Stimulated activated CD4-positive, alpha-beta T cell treated with anti-CD3 and anti-CD28 coated beads, Interleukin-1b, Interleukin-23, amount 100 ng/mL, for 48 hours (primary cell): ENCODE measurements around the gene MAZ.
"Not testable (repeated sequence)": the region's sequence is repeated elsewhere in the genome, so short reads cannot be mapped to it uniquely, and the experiment has no call there.

ENCODE experiments used
- DNase-seq: peaks from one replicate; pipeline ENCODE4 v3.0.0-alpha.2; 2020

MAZ gene

DNA sequence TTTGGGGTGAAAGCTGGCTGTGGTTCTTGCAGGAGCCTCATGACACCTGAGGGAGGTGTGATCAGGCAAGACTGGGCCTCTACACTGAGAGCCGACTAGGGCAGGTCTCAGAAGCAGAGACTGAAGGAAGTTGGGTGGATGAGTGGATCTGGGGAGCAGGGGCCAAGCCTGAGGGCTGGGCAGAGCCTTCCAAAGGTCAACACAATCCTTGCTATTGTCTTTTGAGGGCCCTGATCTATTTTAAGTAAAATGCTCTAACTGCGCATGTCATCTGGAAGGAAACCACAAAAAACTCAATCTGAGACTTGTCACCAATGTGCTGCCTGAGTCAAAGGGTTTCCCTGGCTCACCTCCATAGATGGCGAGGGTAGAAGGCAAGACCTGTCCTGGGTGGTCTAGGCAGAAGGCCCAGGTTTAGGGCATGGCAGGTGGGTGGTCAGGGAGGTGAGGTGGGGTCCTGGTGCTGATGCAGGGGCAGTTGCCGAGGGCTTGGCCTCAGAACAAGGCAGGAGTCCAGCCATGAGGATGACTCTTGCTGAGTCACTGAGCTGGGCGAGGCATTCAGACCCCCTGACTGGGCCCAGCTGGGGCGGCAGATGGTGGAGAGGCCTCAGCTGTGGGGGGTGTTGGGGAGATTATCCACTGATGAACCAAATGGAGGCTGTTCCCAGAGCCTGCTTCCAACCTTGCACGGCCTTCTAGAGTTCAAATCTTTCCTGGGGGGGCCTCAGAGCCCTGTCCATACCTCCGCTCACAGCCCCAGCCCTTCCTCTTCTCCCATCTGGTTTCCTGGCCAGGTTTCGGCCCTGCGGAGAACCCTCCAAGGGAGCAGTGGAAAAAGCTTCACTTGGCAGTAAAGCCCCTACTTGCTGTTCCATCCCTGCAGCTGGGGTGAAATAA is 19.1 kb downstream of the MAZ start:
- DNase-seq = peak; percentile 62

DNA sequence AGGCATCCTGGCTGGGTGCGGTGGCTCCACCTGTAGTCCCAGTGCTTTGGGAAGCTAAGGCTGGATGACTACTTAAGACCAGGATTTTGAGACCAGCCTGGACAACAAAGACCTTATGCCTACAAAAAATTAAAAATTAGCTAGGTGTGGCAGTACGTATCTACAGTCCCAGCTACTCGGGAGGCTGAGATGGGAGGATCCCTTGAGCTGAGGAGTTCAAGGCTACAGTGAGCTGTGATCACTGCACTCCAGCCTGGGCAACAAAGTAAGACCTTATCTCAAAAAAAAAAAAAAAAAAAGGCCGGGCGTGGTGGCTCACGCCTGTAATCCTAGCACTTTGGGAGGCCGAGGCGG is 20.0 kb downstream of the MAZ start:
- DNase-seq = no peak

DNA sequence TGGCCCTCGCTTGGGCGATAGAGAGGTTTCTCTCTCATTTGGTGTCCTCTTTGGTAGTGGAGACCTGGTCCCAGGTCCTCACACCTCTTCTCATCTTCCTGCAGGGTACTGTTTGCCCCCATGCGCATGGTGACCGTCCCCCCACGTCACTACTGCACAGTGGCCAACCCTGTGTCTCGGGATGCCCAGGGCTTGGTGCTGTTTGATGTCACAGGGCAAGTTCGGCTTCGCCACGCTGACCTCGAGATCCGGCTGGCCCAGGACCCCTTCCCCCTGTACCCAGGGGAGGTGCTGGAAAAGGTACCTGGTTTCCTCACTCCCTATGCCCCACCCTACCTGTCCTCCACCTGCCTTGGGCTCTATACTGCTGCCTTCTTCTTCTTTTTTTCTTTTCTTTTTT is 24.4 kb downstream of the MAZ start:
- no peak for DNase-seq

- DNase-seq = no peak
Observed at GRCh38 chr16:29831490-29831889, 25.2 kb downstream of the MAZ start.

GRCh38 chr16:29833219-29833618 is 26.9 kb downstream of the MAZ start:
- not testable (repeated sequence) for DNase-seq

GRCh38 chr16:29834079-29834478 is 27.8 kb downstream of the MAZ start:
- DNase-seq = no peak

GRCh38 chr16:29835926-29836325 is 29.6 kb downstream of the MAZ start:
- DNase-seq = no peak

GRCh38 chr16:29836623-29837022 is 30.3 kb downstream of the MAZ start:
- no peak for DNase-seq

DNA sequence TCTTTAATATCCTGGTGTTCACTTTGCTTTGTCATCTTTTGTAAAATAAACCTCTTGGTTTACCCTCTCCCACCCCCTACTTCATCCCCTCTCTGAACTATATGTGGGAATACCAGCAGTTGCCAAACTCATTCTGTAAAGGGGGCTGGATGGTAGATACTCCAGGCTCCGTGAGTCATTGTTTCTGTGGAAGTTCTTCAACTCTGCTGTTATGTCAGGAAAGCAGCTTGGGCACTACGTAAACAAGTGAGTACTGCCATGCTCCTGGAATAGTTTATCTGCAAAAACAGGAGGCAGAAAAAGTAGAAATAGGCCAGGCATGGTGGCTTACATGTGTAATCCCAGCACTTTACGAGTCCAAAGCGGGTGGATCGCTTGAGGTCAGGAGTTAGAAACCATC is 31.5 kb downstream of the MAZ start:
- no peak for DNase-seq

GRCh38 chr16:29839822-29840221 is 33.5 kb downstream of the MAZ start:
- DNase-seq = no peak

GRCh38 chr16:29840240-29840639 is 33.9 kb downstream of the MAZ start:
- no peak for DNase-seq

GRCh38 chr16:29841631-29842030 is 35.3 kb downstream of the MAZ start:
- DNase-seq = no peak

DNA sequence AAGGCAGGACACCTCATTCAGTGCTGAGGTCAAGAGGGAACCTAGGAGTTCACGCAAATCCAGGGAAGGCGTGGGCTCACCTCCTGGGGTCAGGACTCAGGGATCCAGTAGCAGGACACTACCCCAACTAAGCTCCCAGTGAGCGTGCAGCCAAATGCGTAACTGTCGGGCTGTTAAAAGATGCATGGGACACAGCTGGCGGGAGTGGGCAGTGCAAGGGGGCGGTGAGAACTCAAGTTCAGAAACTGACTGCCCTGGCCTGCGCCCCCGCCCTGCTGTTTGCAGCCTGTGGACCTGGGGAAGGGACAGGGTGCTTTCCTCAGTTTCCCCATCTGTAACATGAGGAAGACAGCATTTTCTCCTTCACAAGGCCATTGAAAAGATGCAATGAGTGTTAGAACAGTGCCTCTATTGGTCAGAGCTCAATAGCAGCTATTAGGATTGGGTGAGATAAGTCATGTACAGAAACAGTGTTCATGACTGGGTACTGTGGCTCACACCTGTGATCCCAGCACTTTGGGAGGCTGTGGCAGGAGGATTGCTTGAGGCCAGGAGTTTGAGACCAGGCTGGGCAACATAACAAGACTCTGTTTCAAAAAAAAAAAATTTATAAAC is 36.5 kb downstream of the MAZ start:
- DNase-seq = no peak

GRCh38 chr16:29843931-29844330 is 37.6 kb downstream of the MAZ start:
- DNase-seq = no peak

GRCh38 chr16:29844575-29845331 is 38.4 kb downstream of the MAZ start:
- no peak for DNase-seq

GRCh38 chr16:29845656-29846055 is 39.3 kb downstream of the MAZ start:
- no peak for DNase-seq

GRCh38 chr16:29848420-29849297 is 42.3 kb downstream of the MAZ start:
- peak; percentile 82 for DNase-seq

DNA sequence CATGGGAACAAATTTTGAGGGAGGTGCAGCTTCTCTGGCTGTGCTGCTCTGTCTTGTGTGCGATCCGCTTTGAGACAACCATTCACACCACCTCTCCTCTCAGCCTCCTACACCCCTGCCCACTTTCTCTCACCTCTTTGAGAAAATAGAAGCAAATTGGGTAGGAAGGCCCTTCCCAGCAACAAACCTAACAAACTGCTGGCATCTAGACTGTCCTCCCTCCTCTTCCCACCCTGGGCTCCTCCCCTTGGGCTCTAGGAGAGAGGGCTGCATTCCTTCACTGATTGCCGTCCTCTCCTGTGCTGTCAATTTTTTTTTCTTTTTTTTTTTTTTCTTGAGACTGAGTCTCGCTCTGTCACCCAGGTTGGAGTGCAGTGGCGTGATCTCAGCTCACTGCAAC is 43.2 kb downstream of the MAZ start:
- no peak for DNase-seq

GRCh38 chr16:29850998-29851397 is 44.7 kb downstream of the MAZ start:
- no peak for DNase-seq

DNA sequence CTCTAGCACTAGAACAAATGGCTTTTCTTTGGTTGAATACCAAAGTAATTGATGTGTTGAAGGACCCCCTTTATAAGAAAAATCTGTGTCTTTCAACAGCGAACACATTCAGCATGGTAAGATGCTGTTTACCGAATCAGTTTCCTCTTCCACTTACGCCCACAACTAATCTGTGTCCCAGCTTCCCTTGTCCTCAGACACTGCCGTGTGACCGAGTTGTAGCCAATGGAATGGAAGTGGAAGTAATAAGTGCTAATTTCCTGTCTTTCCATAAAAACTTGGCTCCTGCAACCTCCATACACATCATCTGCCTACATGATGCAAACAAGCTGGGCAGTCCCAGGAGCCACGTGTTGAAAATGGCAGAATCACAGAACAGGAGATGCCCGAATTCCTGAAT is 46.3 kb downstream of the MAZ start:
- DNase-seq = no peak

GRCh38 chr16:29854520-29855100 is 48.3 kb downstream of the MAZ start:
- no peak for DNase-seq

GRCh38 chr16:29857133-29857760 is 50.9 kb downstream of the MAZ start:
- no peak for DNase-seq
